NOMO-1 treated with dmso at 0.1 percent for 144 hours (cell line): ENCODE data around the gene NFATC1.
"Not testable (repeated sequence)": the region's sequence is repeated elsewhere in the genome, so short reads cannot be mapped to it uniquely, and the experiment has no call there.

Experiments
- DNase-seq: peaks from one replicate; lab custom pipeline; 2025; ENCODE audit not compliant: unreplicated experiment; lab: John Stamatoyannopoulos, UW

The NFATC1 gene

DNA sequence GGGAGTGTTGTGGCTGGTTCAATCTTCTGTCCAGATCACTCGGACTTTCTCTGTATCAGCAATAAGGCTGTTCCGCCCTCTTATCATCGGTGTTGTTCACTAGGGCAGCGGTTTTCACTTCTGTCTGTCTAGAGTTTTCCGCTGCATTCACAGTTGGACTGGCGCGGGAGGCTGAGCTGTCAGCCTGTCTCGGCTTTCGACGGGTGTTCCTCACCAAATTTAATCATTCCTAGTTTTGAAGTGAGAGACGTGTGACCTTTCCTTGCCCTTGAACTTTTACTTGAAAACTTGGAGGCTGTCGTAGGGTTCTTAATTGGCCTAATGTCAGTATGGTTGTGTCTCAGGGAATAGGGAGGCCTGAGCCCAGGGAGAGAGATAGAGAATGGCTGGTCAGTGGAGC, 108.3 kb downstream of the NFATC1 start:
- DNase-seq = no peak

DNA sequence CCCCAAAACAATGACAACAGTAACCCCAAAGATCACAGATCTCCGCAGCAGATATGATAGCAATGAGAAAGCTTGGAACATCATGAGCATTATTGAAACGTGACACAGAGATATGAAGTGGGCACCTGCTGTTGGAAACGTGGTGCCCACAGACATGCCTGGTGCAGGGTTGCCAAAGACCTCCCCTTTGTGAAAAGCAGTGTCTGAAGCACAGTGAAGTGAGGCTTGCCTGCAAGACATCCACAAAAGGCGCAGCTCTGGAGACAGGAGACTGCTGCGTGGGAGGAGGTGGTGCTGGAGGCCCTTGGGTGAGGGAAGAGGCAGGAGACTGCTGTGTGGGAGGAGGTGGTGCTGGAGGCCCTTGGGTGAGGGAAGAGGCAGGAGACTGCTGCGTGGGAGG, 108.8 kb downstream of the NFATC1 start:
- DNase-seq = not testable (repeated sequence)

DNA sequence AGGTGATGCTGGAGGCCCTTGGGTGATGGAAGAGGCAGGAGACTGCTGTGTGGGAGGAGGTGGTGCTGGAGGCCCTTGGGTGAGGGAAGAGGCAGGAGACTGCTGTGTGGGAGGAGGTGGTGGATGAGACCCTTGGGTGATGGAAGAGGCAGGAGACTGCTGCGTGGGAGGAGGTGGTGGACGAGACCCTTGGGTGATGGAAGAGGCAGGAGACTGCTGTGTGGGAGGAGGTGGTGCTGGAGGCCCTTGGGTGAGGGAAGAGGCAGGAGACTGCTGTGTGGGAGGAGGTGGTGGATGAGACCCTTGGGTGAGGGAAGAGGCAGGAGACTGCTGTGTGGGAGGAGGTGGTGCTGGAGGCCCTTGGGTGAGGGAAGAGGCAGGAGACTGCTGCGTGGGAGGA, 109.7 kb downstream of the NFATC1 start:
- DNase-seq = not testable (repeated sequence)

DNA sequence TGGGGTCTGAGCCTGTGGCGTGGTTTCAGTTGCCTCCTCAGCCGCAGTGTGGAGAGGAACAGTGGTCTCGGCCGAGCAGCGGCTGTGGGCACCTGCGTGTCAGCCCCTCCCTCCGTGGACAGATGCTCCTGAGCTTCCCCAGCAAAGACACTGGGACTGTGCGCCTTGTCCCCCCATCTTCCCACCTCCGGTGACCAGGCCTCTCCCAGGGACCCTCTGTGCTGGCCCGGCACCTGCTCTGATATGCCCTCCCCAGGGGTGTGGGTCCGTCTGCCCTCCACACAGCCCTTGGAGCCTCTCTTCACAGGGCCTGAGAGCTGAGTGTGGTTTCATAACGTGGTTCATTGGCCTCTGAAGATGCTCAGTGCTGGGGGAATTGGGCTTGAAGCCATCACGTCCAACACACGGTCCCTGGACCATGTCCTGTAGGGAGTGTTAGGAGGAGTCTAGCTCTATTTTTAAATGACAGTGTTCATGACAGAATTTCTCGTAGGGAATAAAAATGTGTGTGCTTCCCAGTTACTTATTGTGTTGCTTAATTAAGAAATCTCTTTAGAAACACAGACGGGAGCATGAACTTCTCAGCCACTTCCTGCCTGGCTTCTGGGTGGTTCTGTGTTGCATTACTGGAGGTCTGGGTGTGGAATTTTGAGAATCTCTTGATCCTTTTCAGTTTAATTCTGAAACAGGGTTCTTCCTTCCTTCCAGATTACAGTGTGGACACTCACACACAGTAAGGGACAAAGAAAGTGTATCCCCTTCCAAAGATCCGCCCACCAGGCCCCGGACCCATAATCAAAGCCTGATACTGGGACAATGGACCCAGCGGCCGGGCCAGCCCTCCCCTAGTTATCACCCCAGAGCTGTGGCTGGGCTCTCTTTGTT, 110.7 kb downstream of the NFATC1 start:
- no peak for DNase-seq

DNA sequence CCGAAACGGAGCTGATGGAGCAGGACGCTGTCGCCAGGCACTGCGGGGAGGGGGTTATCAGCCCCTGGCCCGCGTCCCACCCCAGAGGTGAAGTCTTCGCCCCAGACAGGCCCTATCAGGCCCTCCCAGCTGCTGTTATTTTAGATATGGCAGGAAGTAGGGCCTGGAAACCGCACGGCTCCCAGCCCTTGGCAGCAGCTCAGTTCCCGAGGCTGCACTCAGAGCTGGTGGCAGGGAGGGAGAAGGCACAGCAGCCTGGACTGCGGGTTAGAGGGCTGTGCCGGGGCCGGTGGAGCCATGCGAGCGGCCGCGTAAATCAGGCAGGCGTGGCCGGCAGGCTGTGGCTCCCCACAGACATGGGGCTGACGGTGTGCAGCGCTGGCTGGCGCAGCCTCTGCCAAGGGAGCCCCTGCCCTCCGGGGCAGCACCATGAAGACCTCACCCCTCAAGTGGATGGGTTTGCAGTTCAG, 111.4 kb downstream of the NFATC1 start:
- DNase-seq = no peak

DNA sequence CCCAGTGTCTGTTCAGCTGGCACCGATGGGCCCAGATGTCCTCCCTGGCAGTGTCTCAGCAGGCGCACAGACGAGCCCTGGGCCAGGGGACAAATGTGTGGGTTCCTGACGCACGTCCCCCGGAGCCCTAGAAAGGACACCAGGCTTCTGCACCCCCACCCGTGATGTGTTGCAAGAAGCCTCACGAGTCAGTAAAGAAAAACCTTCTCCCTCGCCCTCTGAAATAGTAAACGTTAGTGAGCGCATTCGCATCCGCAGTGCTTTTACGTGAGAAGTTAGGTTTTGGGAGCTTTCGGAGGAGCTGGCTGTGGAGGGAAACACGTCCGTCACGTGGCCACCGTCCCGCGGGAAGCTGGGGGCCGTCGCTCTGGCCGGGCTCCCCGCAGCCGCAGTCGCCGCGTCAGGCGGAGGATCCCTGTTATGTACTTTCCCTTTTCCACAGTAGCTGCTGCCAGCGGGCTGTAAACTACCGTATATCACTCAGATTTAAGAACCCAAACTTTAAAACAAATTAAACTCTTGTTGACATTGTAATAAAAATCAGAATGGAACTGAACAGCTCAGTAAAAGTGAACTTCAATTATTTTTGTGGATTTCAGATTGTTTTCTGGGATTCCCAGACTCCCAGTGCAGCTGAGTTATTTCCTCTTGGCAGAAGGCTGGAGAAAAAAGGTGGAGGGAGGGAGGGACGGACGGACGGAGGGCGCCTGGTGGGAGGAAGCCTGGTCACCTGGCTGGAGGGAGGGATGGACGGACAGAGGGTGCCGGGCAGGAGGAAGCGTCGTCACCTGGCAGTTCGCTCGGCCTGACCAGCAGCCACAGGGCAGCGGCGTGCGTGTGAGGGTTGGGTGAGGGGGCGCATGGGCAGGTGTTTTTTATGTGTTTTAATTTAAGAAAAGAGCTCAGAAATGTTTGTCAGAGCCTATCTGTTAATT, 112.1 kb downstream of the NFATC1 start:
- DNase-seq = no peak

DNA sequence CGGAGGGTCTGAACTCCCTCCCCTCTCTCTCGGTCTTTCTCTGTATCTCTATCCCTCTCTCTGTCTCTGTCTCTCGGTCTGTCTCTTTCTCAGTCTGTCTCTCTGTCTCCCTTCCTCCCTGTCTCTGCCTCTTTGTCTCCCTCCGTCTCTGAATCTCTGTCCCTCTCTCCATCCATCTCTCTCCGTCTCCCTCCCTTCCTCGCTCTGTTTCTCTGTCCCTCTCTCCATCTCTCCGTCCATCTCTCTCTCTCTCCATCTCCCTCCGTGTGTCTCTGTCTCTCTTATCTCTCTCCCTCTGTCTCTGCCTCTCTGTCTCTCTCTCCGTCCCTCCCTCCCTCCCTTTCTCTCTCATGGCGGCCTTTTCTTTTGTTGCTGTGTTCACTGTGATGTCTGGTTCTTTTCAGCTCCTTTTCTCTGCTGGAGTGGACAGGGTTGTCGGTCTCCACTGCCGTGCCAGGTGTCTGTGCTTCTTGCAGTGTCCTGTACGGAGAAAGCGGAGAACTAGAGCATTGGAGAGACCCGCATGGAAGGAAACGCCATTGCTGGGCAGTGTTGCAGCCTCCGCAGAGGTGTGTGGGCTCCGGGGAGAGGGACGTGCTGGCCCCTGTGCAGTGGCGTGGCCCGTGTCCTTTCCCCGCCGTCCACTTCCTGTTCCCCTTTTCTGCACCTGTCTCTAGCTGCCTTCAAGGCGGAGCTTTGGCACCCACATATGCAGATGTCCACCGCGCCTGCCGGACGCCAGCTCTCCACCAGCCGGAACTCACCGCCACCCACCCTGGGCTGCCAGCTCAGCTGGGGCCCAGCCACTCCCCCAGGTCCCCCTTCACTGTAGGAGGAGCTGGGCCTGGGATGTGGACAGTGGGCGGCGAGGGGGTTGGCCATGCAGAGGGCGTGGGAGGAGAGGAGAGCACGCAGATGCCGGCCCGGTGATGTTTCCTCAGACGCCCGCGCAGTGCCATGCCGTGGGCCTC, 113.1 kb downstream of the NFATC1 start:
- DNase-seq = no peak

DNA sequence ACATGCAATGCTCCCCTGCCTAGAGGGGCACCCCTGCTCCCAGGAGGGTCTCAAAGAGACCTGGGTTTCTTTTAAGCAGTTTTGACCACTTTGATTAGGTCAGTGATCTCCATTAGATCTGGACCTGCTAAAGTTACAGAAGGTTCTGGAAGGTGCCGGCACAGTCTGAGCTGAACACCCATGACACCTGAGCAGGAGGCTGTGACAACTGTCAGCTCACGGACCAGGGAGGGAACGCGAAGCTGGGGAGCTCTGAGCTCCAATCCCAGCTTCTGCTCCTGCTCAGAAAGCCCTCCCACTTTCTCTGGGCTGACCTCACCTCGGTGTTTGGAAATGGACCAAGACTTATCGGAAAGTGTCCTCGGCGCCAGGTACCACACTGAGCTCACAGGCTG, 113.8 kb downstream of the NFATC1 start:
- no peak for DNase-seq

DNA sequence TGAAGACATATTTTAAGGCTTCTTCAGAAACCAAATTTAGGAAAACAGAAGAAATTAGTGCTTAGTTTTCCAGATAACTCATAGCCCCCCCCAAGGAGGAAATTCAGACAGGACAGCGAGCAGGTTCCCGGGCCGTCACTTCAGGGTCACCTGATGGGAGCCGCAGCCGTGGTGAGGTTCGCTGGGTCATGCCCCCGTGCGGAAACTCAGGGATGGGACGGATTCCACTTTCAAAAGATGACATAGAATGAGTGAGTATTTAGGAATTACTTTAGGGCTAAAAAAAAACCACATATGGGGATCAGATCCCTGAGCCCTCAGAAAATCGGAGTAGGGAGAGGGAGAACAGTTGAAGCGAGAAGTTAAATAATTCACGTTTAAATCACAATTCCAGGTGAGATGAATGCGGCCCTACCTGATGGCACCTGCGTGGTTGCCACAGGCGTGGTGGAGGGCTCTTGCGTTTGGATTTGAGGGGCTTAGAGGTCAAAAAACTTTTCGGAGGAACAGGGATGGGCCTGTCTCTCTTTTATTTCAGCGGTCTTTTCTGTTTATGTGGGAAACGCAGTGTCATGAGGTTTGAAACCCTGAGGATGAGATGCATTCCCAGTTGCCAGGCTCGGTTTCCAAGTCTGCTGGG, 114.4 kb downstream of the NFATC1 start:
- DNase-seq = no peak

DNA sequence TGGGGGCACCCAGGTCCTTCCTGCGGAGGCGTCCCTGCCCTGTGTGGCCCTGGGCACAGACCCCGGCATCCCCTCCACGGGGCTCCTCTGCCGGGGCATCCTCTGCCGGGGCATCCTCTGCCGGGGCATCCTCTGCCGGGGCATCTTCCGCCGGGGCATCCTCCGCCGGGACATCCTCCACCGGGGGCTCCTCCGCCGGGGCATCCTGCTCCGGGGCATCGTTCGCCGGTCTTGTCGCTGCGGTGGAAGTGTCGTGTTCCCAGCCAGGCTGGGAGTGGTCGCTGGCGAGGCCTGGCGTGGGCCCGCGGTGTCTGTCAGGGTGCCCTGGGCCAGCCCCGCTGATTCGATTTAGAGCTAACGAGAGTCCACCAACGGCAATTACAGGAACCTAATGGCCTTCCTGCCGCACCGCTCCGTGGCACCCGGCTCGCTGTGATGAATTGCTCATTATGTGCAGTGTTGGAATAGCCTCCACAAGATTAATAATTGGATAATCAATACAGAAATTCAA, 115.1 kb downstream of the NFATC1 start:
- no peak for DNase-seq

DNA sequence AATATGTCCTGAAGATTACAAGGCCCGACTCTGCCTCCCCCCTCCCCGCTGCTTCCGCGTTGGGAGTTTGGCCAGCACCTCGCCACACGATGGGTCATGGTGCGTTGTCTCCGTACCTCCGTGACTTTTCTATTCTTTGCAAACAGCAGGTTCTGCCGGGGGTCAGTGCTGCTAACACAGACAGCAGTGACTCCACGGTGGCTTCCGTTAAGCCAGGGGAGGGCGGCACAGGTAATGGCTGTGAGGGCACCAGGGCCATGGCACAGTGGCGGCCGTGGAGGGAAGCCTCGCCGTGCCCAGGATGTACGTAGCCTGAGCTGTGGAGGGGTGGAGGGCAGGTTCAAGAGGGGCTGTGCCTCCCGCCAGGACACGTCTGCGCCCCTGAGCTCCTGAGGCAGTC, 115.5 kb downstream of the NFATC1 start:
- DNase-seq = no peak

DNA sequence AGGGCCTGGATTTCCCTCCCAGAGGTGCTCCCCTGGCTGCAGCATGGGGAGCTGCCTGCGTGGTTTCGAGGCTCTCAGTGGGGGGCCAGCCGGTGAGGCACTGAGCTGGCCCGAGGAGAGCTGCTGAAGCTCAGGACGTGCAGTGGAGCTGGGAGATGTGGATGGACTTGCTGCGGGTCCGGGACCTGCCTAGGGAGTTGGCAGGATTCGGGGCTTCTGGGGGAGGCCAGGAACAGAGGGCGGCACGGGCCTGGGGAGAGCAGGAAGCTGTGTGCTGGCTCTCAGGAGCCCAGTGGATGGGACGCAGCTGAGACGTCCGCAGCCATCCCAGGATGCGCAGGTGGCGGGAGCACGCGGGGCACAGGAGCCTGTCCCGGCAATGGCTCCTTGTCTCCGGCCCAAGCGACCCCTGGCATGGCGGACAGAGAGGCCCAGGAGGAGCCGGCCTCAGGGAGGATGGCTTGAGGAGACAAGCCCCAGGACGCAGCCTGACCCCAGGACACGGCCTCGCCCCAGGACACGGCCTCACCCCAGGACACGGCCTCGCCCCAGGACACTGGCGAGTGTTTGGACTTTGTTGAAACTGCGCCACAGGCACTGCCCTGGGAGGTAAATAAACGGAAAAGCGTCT, 116.1 kb downstream of the NFATC1 start:
- DNase-seq = no peak

DNA sequence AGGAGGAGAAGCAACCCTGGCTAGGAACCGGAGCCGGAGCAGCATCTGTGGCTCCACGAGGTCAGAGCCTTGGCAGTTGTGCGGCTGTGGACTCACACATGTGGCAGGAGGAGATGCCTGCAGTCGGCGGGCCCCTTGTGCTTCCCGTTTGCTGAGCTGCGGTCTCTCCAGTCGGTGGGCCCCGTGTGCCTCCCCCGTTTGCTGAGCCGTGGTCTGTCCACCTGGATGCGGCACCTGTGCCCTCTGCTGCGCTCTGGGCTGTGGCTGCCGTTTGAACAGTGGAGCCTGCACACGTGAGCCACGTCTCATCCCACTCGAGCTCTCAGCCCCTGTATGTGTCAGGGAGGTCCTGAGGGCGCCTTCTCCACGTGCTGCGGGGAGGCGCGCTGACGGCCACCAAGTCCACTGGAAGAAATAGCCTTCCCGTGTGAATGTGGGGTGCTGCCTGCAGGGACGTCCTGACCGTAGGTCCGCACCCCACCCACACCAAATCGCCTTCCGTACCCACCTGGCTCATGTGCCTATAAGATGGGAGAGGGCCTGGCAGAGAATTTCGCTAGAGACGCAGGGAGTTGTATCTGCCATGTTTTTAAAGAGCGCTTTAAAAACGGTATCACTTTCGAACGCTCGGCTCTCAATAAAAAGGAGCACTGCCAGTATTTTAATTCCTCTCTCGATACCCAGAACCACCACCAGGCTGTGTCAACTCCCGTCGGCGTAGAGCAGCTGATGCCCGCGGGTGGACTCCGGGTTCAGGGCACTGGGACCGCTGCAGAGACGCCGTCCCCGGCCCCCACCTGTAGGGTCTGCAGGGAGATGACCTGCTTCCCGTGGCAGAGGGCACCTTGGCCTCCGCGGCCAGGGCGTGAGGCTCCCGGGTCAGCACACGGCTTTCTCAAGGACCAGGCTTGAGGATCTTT, 117.0 kb downstream of the NFATC1 start:
- no peak for DNase-seq

DNA sequence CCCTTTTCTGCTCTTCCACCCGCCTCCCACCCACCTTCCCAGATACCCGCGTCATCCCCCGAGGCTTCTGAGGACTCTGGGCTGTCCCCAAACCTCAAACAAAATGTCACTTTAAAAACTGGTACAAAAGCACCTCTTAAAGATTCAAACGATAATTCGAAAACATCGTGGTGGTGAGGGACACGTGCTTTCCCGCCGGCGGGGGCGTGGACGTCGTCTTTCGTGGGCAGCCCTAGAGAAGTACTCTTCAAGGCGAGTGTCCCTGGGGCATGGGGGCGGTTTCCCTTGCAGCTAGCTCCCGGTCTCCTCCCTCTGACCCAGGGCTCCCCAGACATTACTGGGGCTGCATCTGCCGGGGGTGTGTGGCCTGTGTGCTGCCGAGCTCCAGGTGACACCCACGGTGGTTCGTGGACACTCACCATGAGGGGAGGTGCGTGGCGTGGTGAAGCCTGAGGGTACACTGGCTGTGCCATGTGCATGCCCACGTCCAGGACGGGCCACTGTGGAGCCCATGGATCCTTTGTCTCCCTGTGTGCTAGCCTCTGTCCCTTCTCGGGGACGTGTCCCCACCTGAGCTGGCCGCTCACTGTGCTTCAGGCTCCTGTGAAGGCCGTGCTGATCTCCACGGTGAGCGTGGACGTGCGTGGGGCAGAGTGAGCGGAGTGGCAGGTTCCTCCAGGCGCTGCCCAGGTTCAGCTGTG, 117.8 kb downstream of the NFATC1 start:
- no peak for DNase-seq

DNA sequence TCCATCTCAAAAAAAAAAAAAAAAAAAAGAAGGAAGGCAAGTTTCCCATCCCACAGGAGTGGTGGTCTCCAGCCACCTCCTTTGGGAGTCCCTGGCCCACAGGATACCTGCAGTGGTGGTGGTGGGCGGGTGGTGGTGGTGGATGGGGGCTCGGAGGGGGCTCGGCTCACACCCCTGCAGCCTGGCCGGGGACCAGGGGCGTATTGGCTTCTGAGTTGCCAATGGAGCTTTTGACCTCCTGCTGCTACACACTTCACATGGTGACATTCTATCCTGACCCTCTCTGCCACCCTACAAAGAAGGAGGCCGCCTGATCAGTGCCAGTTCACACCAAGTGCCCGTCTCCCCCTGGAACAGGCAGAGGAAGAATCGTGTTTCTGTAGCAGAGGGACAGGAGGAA, 119.6 kb downstream of the NFATC1 start:
- no peak for DNase-seq

DNA sequence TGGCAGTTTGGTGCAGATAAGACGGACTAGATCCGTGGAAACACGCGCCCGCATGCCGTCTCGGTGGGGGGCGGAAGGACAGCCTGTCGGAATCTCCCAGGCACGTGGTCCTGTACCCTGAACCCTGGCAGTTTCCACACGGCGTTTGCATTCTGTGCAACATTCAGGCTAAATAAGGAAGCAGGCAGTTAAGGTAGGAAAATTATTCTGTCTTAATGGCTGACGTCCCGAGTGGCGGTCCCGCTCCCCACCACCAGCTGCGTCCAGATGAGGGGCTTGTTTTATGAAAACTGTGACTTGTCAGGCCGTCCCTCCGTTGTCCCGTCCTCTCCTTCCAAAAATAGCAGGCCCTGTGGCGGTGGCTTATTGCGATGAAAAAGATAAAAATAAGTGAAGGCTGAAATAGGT, 120.2 kb downstream of the NFATC1 start:
- DNase-seq = no peak

DNA sequence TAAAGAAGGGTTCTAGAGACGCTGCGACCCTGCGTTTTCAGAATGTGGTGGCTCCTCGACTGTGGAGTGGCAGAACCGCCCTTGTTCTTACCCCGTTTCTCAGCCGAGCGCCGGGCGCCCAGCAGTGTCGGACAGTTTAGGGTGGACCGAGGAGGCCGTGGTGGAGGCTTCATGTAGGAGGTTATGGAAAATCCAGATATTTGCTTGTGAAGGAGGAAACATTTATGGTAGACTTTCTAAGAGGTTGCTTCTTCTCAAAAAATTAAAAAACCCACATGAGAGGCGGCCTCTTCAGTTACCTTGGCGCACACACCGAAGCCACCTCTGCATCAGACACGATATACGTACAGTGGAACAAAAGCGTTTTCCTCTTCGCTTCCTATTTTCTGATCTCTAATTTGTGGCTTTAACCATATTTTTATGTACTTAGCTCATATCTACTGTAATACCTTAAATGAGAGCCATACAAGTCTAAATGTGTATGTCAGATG, 120.8 kb downstream of the NFATC1 start:
- no peak for DNase-seq

DNA sequence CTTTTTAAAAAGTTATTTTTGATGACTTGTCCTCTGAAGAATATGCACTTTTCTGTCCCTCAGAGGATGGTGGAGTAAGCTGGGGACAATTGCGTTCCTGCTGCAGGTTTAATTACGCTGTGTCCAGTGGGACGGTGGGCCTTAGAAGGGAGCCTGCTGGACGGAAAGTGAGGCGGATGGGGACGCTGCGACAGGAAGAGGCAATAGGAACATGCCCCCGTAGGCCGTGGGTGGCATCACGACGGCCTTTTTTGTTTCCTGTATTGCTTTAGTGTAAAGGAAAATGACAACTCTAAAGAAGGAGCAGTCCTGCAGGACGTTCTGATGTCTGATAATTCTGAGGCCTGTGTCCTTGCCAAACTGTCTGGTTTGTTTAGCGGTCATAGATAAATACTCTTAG, 121.6 kb downstream of the NFATC1 start:
- DNase-seq = no peak
